Left lobe of liver (tissue), 1 donor: ENCODE results near the gene SHMT2. TPM values are rescaled to one million over a fixed set of nuclear protein-coding genes. Genes with fewer than 3 reads are reported as not detected.

Experiments
- total RNA-seq: library from RNA; stranded (reverse); gene quantifications from one replicate; pipeline ENCODE4 v1.2.1, GENCODE V29; 2021
- donor health status: DM: no; HTN: yes; CAD: no.

Gene SHMT2
- total RNA-seq, 1 donor from 2014 or later, result 242 TPM

Other genes starting within 250 kb of the SHMT2 start
- 3.5 TPM for gene ZBTB39, start 223.2 kb upstream of the SHMT2 start, total RNA-seq
- gene TAC3, start 213.2 kb upstream of the SHMT2 start, total RNA-seq, result not detected
- 0.28 TPM for gene MYO1A, start 179.6 kb upstream of the SHMT2 start, total RNA-seq
- gene NEMP1, start 150.9 kb upstream of the SHMT2 start, total RNA-seq, result 5.3 TPM
- 12.9 TPM for gene NAB2, start 140.6 kb upstream of the SHMT2 start, total RNA-seq
- gene STAT6, start 118.3 kb upstream of the SHMT2 start, total RNA-seq, result 97.6 TPM
- gene LRP1, start 101.2 kb upstream of the SHMT2 start, total RNA-seq, result 370 TPM
- gene LRP1-AS, start 82.1 kb upstream of the SHMT2 start, total RNA-seq, result not detected
- gene NXPH4, start 12.9 kb upstream of the SHMT2 start, total RNA-seq, result 0.13 TPM
- gene STAC3, start 21.5 kb downstream of the SHMT2 start, total RNA-seq, result 2.3 TPM
- 38.6 TPM for gene R3HDM2, start 201.3 kb downstream of the SHMT2 start, total RNA-seq
- 51.9 TPM for gene INHBC, start 205.1 kb downstream of the SHMT2 start, total RNA-seq
- 81.6 TPM for gene INHBE, start 225.6 kb downstream of the SHMT2 start, total RNA-seq
- gene GLI1, start 230.1 kb downstream of the SHMT2 start, total RNA-seq, result 0.20 TPM